Stomach smooth muscle (tissue), 2 donors: Measurements from ENCODE around the gene ASS1.
A peak's percentile ranks its signal among the peaks of the same experiment; 100 is the strongest.
"Not testable (repeated sequence)": the region's sequence is repeated elsewhere in the genome, so short reads cannot be mapped to it uniquely, and the experiment has no call there.

Source experiments
- H3K27ac ChIP-seq: one replicate; pipeline ENCODE4 v1.7.0; 2013; ENCODE audit warnings: mild to moderate bottlenecking, low read length, inconsistent platforms
- H3K27me3 ChIP-seq, 2 donors: one replicate each; pipeline ENCODE4 v1.7.0; 2013; ENCODE audit warnings: low read length in 2 of 2; ENCODE audit not compliant: insufficient read depth in 2 of 2, control insufficient read depth in 1 of 2
- H3K36me3 ChIP-seq, 2 donors: one replicate each; pipeline ENCODE4 v1.7.0; 2013; ENCODE audit warnings: low read length in 2 of 2; ENCODE audit not compliant: control insufficient read depth in 2 of 2, insufficient read depth in 2 of 2
- H3K4me1 ChIP-seq: one replicate; pipeline ENCODE4 v1.7.0; 2013; ENCODE audit warnings: low read length; ENCODE audit not compliant: control insufficient read depth, insufficient read depth
- H3K4me3 ChIP-seq, 2 donors: one replicate each; pipeline ENCODE4 v1.7.0; 2013; ENCODE audit warnings: low read length in 2 of 2
- H3K9ac ChIP-seq, 2 donors: one replicate each; pipeline ENCODE4 v1.7.0; 2013; ENCODE audit warnings: low read length in 2 of 2, mild to moderate bottlenecking in 1 of 2
- H3K9me3 ChIP-seq, 2 donors: one replicate each; pipeline ENCODE4 v1.7.0; 2013; ENCODE audit warnings: low read length in 2 of 2; ENCODE audit not compliant: control insufficient read depth in 2 of 2
- donor health status: healthy.
- donor health status: Pancreatic carcinoma.

Gene ASS1

DNA sequence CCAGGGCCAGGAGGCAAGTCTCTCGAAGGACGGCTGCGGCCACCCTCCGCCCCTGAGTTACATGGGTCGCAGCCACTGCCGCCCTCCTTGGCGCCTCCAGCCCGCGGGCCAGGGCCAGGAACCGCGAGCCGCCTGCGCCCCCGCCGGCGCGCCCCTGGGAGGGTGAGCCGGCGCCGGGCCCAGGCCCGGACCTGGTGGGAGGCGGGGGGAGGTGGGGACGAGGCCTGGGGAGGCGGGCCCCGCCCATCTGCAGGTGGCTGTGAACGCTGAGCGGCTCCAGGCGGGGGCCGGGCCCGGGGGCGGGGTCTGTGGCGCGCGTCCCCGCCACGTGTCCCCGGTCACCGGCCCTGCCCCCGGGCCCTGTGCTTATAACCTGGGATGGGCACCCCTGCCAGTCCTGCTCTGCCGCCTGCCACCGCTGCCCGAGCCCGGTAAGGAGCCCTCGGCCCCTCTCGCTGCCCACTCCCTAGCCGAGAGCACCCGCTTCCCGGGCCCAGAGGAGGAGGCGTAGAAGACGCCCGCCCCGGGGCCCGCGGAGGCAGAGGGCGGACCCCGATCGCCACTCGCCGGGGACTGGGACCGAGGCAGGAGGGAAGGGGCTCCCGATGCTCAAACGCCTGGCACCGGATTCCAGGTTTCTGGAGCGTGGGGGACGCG, at the start of gene ASS1:
Gene ASS1 (plus strand): TSS at position 397 of the 657 bp plus-strand sequence. CDS start 7,268 bp downstream, outside the sequence.
- peak within 1 kb of the TSS; percentile 71 to 75 for H3K4me3 ChIP-seq
- peaks cover 0 to 2% of the 10 kb centered on the region in 2 donors for H3K9me3 ChIP-seq
- peak within 1 kb of the TSS; percentile 68 to 69 for H3K9ac ChIP-seq
- no peaks in the 10 kb centered on the region for H3K27me3 ChIP-seq
- H3K4me1 ChIP-seq: peaks cover 38% of the 10 kb centered on the region
- H3K36me3 ChIP-seq: no peaks in the 10 kb centered on the region
- peak within 1 kb of the TSS; percentile 84 for H3K27ac ChIP-seq

DNA sequence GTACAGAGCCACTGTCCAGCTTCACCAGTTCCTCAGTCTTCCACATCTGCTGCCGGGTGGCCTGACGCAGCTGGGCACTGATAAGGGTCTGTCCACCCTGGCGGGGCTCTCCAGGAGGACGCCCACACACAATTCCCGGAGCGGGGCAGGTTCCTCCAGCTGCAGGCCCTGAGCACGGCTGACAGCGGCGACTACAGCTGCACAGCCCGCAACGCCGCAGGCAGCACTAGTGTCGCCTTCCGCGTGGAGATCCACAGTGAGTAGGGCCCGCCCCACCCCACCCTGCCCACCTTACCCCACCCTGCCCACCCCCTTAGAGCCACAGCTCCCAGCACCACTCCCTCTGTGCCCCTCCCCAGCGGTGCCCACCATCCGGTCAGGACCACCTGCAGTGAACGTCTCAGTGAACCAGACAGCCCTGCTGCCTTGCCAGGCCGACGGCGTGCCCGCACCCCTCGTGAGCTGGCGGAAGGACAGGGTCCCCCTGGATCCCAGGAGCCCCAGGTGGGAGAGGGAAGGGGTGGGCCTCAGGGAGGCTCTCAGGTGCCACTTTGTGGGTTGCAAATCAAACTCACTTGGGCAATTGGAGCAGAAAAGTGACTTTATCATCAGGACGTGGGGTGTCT, 48.8 kb upstream of the ASS1 start:
- no peak overlapping the region for H3K9ac ChIP-seq
- H3K9me3 ChIP-seq: no peaks in the 10 kb centered on the region
- H3K4me3 ChIP-seq: no peak overlapping the region
- no peaks in the 10 kb centered on the region for H3K27me3 ChIP-seq
- no peaks in the 10 kb centered on the region for H3K4me1 ChIP-seq
- H3K36me3 ChIP-seq: peaks cover 10 to 14% of the 10 kb centered on the region in 2 donors
- no peak overlapping the region for H3K27ac ChIP-seq

DNA sequence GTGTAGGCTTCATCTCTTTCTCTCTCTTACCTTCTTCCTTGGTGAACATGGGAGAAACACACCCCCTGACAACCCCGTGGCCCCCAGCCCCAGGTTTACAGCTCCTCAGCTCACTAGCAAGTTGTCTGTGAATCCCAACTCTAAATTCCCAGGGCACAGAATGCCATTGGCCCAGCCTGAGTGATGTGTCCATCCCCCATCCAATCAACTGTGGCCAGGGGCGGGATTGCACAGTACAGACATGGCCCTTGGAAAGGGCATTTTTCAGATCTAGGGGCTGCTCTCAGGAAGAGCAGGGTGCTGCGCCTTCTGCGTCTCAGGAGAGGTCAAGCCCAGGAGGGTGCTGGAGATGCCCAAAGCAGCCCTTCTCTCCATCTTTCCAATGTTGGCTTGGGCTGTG, 48.2 kb upstream of the ASS1 start:
- H3K9me3 ChIP-seq: no peaks in the 10 kb centered on the region

DNA sequence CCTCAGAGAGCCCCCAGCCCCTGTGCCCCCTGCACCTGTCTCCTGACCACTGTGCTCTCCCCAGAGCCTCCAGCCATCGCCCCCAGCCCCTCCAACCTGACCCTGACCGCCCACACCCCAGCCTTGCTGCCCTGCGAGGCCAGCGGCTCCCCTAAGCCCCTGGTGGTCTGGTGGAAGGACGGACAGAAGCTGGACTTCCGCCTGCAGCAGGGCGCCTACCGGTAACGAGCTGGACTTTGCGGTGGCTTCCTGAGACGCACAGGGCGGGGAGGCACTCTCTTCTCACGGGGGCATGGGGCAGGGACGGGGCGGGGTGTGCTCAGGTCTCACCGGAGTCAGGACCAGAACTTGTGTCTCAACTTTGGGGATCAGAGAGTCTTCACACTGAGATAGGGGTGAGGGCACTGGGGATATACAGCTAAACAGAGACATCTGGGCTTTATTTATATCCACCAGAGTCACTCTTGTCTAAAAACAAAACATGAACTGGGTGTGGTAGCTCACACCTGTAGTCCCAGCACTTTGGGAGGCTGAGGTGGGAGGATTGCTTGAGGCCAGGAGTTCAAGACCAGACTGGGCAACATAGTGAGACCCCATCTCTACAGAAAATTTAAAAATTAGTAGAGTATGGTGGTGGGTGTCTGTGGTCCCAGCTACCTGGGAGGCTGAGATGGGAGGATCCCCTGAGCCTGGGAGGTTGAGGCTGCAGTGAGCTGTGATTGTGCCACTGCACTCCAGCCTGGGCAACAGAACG, 46.1 kb upstream of the ASS1 start:
- Histone ChIP-seq H3K4me3 (no peak overlapping the region), H3K36me3 (peaks cover 10 to 14% of the 10 kb centered on the region in 2 donors), H3K9me3 (no peaks in the 10 kb centered on the region), H3K27me3 (no peaks in the 10 kb centered on the region), H3K4me1 (no peaks in the 10 kb centered on the region), H3K9ac (no peak overlapping the region), H3K27ac (no peak overlapping the region)

More for the DNA sequence above, 48.2 kb upstream of the ASS1 start:
- H3K4me1 ChIP-seq: no peaks in the 10 kb centered on the region
- H3K36me3 ChIP-seq: peaks cover 10% of the 10 kb centered on the region in 2 donors
- no peak overlapping the region for H3K9ac ChIP-seq
- H3K4me3 ChIP-seq: no peak overlapping the region
- H3K27me3 ChIP-seq: no peaks in the 10 kb centered on the region
- no peak overlapping the region for H3K27ac ChIP-seq

DNA sequence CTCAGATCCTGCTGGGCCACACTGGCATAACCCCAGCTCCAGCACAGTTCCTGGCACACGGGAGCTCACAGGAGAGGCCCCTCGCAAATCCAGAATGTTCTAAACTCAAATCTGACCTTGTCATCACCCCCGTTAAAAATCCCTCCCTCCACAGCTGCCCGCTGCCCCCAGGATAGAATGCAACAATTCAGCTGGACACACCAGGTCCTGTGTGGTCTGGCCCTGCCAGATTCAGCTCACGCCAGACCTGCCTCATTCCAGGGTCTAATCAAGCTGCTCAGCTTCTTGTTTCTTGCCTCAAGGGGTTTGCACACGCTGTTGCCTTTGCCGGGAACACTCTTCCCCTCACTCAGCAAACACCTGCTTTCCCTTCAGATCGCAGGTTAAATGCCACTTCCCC, 45.0 kb upstream of the ASS1 start:
- Histone ChIP-seq H3K4me3 (no peak overlapping the region), H3K36me3 (peaks cover 10 to 16% of the 10 kb centered on the region in 2 donors), H3K27me3 (no peaks in the 10 kb centered on the region), H3K4me1 (no peaks in the 10 kb centered on the region), H3K9ac (no peak overlapping the region), H3K27ac (no peak overlapping the region), H3K9me3 (no peaks in the 10 kb centered on the region)

DNA sequence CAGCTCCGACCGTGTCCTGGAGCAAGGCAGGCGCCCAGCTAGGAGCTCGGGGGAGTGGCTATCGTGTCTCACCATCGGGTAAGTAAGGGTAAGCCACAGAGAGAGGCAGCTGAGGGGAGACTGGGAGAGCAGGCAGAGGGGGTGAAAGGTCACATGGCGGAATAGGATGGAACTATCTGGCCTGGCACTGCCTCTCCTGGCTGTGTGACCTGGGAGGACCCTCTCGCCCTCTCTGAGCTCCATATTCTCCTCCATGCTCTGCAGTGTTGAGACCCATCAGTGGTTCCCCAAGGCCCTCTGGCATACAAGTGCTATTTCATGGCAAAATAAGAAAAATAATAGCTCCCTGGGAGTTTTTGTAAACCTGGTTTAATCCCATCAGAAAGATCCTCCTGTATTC, 43.9 kb upstream of the ASS1 start:
- Histone ChIP-seq H3K36me3 (peaks cover 12 to 16% of the 10 kb centered on the region in 2 donors), H3K9ac (no peak overlapping the region), H3K4me1 (no peaks in the 10 kb centered on the region), H3K9me3 (no peaks in the 10 kb centered on the region), H3K27me3 (no peaks in the 10 kb centered on the region), H3K27ac (no peak overlapping the region), H3K4me3 (no peak overlapping the region)

DNA sequence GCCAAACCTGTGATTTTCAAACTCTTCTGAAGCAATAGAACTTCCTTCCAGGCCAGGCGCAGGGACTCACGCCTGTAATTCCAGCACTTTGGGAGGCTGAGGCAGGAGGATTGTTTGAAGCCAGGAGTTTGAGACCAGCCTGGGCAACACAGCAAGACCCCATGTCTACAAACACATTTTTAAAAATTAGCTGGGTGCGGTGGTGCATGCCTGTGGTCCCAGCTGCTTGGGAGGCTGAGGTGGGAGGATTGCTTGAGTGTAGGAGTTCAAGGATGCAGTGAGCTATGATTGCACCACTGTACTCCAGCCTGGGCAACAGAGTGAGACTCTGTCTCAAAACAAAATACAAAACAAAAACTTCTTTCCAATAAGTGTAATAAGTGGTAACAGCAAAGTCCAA, 43.0 kb upstream of the ASS1 start:
- not testable (repeated sequence) for H3K27ac ChIP-seq, H3K4me3 ChIP-seq, H3K4me1 ChIP-seq, H3K9ac ChIP-seq, H3K27me3 ChIP-seq, H3K9me3 ChIP-seq
- peaks cover 14 to 24% of the 10 kb centered on the region in 2 donors for H3K36me3 ChIP-seq

DNA sequence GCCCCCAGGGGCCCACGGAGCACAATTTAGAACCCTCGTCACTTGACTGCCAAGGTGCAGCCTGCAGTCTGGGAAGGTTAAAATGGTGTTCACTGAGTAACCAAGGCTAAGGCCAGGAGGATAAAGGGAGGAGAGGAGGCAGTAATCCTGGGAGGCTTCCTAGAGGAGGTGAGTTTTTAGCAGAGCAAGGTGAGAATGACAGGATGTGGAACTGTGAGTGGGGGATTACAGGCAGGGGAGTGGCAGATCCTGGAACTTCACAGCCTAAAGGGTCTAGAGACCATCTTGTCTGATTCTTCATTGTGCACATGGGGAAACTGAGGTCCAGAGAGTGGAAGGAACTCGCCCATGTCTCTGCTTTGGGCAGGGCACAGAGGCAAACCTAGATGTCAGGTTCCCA, 42.5 kb upstream of the ASS1 start:
- Histone ChIP-seq H3K4me1 (no peaks in the 10 kb centered on the region), H3K27ac (no peak overlapping the region), H3K4me3 (no peak overlapping the region), H3K9ac (no peak overlapping the region), H3K27me3 (no peaks in the 10 kb centered on the region), H3K36me3 (peaks cover 16 to 24% of the 10 kb centered on the region in 2 donors), H3K9me3 (no peaks in the 10 kb centered on the region)

DNA sequence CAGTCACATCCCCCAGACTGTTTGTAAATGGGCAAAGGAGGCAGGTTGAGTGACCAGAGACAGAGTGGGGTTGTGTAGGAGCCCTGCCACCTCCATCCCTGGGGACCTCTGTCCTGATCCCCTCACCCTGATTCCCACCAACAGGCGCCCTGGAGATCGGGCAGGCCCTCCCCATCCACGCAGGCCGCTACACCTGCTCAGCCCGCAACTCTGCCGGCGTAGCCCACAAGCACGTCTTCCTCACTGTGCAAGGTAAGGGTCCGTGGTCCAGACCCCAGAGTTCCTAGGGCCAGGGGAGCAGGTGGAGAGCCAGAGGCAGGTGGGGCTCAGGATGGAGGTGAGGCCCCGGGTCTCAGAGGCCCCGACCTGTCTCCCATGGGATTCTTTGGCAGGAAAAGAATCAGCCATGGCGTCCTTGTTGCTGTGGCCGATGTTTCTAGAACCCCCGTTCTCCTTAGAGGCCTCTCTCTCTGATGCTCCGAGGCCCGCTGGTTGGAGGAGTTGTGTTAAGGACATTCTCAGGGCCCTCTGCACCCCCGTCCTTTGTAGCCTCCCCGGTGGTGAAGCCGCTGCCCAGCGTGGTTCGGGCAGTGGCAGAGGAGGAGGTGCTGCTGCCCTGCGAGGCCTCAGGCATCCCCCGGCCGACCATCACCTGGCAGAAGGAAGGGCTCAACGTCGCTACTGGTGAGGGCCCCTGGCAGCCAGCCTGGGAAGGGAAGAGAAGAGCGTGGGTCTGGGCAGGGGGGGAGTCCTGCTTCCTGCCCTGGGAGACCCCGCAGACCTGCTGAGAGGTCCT, 41.9 kb upstream of the ASS1 start:
- no peaks in the 10 kb centered on the region for H3K9me3 ChIP-seq
- H3K27ac ChIP-seq: no peak overlapping the region
- H3K27me3 ChIP-seq: no peaks in the 10 kb centered on the region
- peaks cover 16 to 22% of the 10 kb centered on the region in 2 donors for H3K36me3 ChIP-seq
- no peaks in the 10 kb centered on the region for H3K4me1 ChIP-seq
- H3K9ac ChIP-seq: no peak overlapping the region
- no peak overlapping the region for H3K4me3 ChIP-seq

DNA sequence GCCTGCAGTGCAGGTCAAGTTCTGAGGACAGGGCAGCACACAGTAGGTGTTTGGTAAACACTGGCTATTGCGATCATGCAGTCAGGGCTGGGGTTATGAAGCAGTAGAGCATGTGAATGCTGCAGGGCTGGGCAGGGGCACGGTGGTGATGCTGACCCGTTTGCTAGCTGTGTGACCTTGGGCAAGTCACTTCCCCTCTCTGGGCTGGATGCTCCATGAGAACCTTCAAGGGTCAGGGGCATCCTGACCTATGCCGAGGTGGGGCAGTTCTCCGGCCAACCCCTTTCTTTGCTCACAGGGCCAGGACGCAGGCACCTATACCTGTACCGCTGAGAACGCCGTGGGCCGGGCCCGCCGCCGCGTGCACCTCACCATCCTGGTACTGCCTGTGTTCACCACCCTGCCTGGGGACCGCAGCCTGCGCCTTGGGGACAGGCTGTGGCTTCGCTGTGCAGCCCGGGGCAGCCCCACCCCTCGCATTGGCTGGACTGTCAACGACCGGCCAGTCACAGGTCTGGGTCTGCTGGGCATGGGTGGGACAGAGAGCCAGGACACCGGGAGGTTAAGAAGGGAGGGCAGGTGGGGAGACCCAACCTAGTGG, 39.0 kb upstream of the ASS1 start:
- Histone ChIP-seq H3K9me3 (no peaks in the 10 kb centered on the region), H3K4me3 (no peak overlapping the region), H3K27me3 (no peaks in the 10 kb centered on the region), H3K9ac (no peak overlapping the region), H3K4me1 (no peaks in the 10 kb centered on the region), H3K36me3 (peaks cover 24 to 25% of the 10 kb centered on the region in 2 donors), H3K27ac (no peak overlapping the region)
